Stimulated activated CD4-positive, alpha-beta T cell treated with anti-CD3 and anti-CD28 coated beads, Interleukin-15, amount 100 ng/mL, for 24 hours (primary cell): ENCODE results near the gene PYGO1.
"Not testable (repeated sequence)": the region's sequence is repeated elsewhere in the genome, so short reads cannot be mapped to it uniquely, and the experiment has no call there.

Source experiments
- DNase-seq: peaks from one replicate; pipeline ENCODE4 v3.0.0-alpha.2; 2020

Gene PYGO1

GRCh38 chr15:55588070-55588814 is at the start of gene PYGO1:
TSS of gene PYGO1 (minus strand) at chr15:55588345. CDS start at chr15:55587883, 462 bp downstream.
- peak; percentile 66 for DNase-seq

- DNase-seq: no peak
Measured at GRCh38 chr15:55637086-55637485, 48.9 kb upstream of the PYGO1 start.

GRCh38 chr15:55633731-55634130 is 45.6 kb upstream of the PYGO1 start:
- no peak for DNase-seq

- no peak for DNase-seq
Measured at GRCh38 chr15:55632434-55632833, 44.3 kb upstream of the PYGO1 start.

DNA sequence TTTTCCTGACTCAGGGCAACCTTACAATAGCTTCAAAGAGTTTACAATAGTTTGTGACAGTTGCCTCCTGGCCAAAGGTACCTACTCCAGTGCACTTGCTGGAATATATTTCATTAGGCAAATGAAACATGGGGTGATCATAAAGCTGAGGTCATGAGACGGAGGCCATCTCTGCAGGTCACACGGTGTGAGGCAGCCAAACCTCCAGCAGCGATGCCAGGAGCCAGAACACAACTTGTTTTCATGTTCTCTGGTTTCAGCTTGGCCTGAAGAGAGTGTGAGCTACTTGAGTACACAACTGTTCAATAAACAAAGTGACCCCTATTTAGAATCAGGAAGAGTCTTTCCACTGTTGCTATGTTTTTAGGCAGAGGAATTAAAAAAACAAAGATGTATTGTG is 42.7 kb upstream of the PYGO1 start:
- DNase-seq: no peak

- no peak for DNase-seq
Measured at GRCh38 chr15:55628369-55628730, 40.2 kb upstream of the PYGO1 start.

GRCh38 chr15:55627730-55628368 is 39.7 kb upstream of the PYGO1 start:
- DNase-seq: no peak

- DNase-seq: no peak
Measured at GRCh38 chr15:55619783-55620182, 31.6 kb upstream of the PYGO1 start.

- DNase-seq: no peak
Measured at GRCh38 chr15:55618387-55618786, 30.2 kb upstream of the PYGO1 start.

DNA sequence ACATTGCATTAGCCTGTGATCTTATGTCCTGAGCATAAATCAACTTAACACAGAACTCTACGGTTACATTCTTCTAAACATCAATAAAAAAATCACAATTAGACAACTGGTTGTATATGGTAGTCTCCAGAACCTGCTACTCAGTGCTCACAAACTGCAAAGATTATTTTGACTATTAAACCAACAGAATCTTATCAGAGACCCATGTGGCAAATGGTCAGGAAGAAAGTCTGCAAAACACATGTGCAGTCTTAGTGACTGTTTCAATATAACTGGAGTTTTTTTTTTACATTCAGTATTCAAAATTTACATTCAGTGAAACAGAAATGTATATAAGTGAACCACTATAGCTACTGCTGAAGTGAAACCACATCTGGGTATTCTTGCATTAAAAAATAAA is 27.3 kb upstream of the PYGO1 start:
- DNase-seq: no peak

DNA sequence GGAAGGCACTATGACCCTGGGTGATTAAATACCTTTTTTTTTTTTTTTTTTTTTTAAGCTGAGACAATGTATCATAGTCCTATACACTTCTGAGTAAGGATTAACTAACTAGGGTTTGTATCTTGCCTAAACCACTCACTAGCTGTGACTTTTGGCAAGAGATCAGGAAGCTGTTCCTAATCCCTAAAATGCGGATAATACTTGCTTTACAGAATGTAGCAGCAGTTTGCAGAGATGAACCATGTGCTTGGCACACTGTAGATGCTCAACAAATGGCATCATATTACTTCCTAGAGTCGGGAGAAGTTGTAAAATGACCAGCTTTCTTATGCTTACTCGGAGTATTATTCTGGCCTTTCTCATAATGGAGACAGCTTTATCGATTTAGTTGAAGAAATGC is 25.6 kb upstream of the PYGO1 start:
- no peak for DNase-seq

DNA sequence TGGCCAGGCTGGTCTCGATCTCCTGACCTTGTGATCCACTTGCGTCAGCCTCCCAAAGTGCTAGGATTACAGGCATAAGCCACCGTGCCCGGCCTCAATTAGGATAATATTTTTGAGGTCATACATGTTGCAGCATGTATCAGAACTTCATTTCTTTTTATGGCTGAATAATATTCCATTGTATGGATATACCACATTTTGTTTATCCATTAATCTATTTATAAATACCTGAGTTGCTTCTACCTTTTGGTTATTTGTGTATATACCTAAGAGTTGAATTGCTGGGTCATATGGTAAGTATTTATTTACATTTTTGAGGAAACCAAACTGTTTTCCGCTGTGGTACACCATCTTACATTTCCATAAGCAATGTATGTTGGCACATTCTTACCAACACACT is 18.1 kb upstream of the PYGO1 start:
- DNase-seq: no peak

DNA sequence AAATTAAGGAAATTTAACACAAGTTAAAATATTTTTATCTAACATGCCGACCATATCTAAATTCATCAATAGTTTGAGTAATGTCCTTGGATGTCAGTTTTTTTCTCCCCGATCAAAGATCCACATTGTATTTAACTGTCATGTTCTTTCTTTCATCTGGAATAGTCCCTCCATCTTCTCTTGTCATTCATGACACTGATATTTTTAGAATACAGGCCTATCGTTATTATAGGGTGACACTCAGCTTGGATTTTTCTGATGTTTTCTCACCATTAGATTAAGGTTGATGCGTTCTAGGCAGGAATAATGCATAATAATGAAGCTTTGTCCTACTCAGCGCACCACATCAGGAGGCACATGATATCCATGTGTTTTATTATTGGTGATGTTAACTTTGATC is 13.2 kb upstream of the PYGO1 start:
- no peak for DNase-seq

DNA sequence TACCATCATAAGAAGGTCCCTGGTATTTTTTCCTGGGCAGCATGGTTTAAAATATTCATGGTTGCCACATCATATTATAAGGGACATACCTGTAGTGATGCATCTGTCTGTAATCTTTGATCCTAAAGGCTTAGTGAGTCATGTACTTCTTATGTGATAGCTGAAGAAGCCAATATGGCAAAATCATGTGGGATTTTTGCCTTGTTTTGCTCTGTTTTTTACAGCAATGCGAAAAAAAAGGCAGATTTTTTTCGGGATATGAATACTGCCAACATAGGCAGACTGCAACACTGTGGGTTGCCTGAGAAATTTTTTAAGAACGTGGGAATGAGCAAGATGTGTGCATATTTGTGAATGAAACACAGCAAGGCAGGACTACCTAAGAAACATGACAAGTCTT is 11.3 kb upstream of the PYGO1 start:
- no peak for DNase-seq

DNA sequence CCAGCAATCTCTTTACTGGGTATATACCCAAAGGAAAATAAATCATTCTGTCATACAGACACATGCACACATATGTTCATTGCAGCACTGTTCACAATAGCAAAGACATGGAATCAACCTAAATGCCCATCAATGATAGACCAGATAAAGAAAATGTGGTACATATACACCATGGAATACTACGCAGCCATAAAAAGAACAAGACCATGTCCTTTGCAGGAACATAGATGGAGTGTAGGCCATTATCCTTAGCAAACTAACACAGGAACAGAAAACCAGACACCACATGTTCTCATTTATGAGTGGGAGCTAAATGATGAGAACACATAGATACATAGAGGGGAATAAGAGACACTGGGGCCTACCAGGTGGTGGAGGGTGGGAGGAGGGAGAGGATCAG is 4.9 kb upstream of the PYGO1 start:
- DNase-seq: not testable (repeated sequence)

- DNase-seq: no peak
Measured at GRCh38 chr15:55590788-55591187, 2.6 kb upstream of the PYGO1 start.

GRCh38 chr15:55589287-55589686 is 1.1 kb upstream of the PYGO1 start:
- DNase-seq: no peak

DNA sequence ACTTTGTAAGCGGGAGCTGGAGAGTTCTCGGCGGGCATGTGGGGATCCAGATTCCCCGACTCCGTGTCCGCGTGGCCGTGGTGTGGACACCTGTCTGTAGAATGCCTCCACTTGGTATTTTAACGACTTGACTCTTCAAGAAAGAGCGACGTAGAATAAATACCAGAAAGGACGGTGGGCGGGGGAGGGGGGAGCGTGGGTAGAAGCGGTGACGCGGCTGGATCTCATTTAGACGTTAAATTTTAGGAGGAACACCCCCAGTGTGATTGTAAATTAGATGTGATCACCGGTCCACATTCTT is 620 bp upstream of the PYGO1 start:
- peak; percentile 14 for DNase-seq

- peak; percentile 30 for DNase-seq
Measured at GRCh38 chr15:55587321-55588069, 650 bp downstream of the PYGO1 start.

DNA sequence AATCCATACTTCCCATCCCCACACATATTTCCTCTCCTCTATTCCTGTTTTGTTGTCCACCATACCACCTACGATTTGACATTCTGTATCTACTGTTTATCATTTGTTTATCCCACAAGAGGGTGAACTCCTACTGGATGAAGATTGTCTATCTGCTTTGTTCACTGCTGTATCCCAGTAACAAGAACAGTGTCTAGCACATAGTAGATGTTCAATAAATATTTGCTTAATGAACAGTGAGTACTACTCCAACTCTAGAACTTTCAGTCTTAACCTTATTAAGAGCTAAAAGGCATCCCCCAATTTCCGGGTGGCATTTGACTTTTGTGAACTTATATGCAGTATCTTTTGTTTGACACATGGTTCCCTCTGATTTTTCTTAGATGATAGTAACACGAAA is 1.3 kb downstream of the PYGO1 start:
- DNase-seq: no peak

GRCh38 chr15:55576943-55577342 is 11.2 kb downstream of the PYGO1 start:
- DNase-seq: no peak

DNA sequence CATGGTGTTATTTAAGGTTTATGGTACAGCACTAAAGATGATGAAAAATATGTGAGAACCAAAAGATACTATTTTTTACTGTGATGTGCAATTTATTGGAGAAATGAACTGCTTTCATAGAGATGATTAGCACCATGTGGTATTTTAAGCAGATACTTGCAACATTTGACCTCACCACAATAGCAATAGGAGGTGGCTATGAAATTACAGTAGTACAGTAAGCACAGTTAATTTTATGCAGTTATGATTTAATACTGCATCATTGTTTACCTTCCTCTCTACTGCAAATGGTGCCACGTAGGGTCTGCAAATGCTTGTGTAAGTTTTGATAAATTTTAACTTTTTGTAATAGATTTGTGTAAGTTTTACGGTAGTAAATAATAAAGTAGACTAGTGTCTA is 14.0 kb downstream of the PYGO1 start:
- DNase-seq: no peak

DNA sequence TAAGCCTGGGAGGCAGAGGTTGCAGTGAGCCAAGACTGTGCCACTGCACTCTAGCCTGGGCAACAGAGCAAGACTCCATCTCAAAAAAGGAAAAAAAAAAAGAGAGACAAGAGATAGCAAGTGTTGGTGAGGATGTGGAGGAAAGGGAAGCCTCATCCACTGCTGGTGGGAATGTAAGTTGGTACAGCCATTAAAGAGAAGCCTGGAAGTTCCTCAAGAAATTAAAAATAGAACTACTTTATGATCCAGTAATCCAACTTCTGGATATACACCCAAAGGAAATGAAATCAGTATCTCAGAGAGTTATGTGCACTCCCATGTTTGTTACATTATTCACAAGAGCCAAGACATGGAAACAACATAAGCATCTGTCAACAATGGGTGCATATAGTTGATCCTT is 14.9 kb downstream of the PYGO1 start:
- no peak for DNase-seq
